ENCODE measurements around the gene CTXN1. TPM values are rescaled to one million over a fixed set of nuclear protein-coding genes. Genes with fewer than 3 reads are reported as not detected.
A peak's percentile ranks its signal among the peaks of the same experiment; 100 is the strongest.

CTXN1 gene
- 10 to 100 TPM in 2 of 7 donors, 1 to 10 TPM in 5; 1.4 to 99.7 (median 6.1) TPM for total RNA-seq
- polyA plus RNA-seq: 1 to 10 TPM in 1 of 2 donors, not detected in 1; 3.3 TPM
- long read RNA-seq, donor 1: 0 reads
- long read RNA-seq, donor 2, transcript CTXN1-201 (2 exons, 1,274 nt): major isoform, 73 of 88 reads
- long read RNA-seq, donor 2, partial matches to known transcripts: 15 of 88 reads
- long read RNA-seq, donor 2, other reads (novel, unspliced or antisense): 0 of 88 reads
- long read RNA-seq, donor 3, transcript CTXN1-201 (2 exons, 1,274 nt): major isoform, 7 of 9 reads
- long read RNA-seq, donor 3, partial matches to known transcripts: 2 of 9 reads
- long read RNA-seq, donor 3, other reads (novel, unspliced or antisense): 0 of 9 reads

DNA sequence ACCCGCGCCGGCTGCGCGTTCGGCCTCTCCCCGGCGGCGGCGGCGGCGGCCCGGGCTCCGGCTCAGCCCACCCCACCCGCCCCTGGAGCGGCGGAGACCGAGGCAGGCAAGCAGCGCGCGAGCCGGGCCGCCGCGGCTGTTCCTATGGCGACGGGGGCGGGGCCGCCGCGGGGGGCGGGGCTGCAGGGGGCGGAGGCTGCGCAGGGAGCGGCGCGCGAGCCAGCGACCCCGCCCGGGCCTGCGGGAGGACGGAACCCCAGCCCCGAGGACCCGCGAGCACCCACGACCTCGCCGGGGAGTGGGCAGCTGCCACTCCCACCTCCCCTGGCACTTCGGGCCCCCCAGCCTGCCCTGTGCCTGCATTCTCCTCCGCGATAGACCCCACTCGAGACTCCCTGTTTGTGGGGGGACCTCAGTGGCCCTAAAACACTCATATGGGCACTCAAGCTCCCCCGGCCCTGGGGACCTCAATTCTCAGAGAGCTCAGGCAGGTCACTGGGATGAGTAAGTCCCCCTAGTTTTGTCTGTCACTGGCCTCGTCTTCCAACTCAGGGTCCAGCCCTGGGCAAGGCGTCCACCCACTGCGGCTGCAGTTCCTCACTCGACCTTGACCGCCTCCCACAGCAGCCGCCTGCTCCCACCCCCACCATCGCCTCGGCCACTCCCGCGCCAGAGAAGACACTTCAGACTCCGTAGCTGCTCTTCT lies at the start of gene CTXN1:
TSS of gene CTXN1 (minus strand) at position 115 of the 706 bp plus-strand sequence. CDS start 597 bp downstream, outside the sequence.
- H3K36me3 ChIP-seq: no peaks in the 10 kb centered on the region
- no peaks in the 10 kb centered on the region for H3K9me3 ChIP-seq
- H3K4me1 ChIP-seq (ENCODE audit: insufficient read depth): peaks cover 42% of the 10 kb centered on the region
- peak; percentile 78 to 91 (median 87) for DNase-seq
- TF ChIP-seq, protein P1, sequence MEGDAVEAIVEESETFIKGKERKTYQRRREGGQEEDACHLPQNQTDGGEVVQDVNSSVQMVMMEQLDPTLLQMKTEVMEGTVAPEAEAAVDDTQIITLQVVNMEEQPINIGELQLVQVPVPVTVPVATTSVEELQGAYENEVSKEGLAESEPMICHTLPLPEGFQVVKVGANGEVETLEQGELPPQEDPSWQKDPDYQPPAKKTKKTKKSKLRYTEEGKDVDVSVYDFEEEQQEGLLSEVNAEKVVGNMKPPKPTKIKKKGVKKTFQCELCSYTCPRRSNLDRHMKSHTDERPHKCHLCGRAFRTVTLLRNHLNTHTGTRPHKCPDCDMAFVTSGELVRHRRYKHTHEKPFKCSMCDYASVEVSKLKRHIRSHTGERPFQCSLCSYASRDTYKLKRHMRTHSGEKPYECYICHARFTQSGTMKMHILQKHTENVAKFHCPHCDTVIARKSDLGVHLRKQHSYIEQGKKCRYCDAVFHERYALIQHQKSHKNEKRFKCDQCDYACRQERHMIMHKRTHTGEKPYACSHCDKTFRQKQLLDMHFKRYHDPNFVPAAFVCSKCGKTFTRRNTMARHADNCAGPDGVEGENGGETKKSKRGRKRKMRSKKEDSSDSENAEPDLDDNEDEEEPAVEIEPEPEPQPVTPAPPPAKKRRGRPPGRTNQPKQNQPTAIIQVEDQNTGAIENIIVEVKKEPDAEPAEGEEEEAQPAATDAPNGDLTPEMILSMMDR (IDR thresholded peaks at IDR 0.05): peak in 2 of 3 donors; percentile 38 to 42
- TF ChIP-seq POLR2A (IDR thresholded peaks at IDR 0.05): no peak
- intact Hi-C loops (cut with DNase I): no loop called here
- WGBS, 3 donors: 1 to 7% (median 4%) methylated on average over 15 to 65 of the region's 65 CpGs
- H3K27ac ChIP-seq: peak within 1 kb of the TSS; percentile 25 to 88
- H3K4me3 ChIP-seq: peak within 1 kb of the TSS; percentile 41
- no peaks in the 10 kb centered on the region for H3K27me3 ChIP-seq

GRCh38 chr19:7975037-7975436 lies 49.1 kb upstream of the CTXN1 start:
- H3K4me3 ChIP-seq: no peak overlapping the region
- H3K36me3 ChIP-seq: no peaks in the 10 kb centered on the region
- no peaks in the 10 kb centered on the region for H3K27me3 ChIP-seq
- WGBS, 3 donors: 76 to 85% (median 82%) methylated on average over 7 of the region's 7 CpGs
- no peak for DNase-seq
- H3K27ac ChIP-seq: no peak overlapping the region
- no peaks in the 10 kb centered on the region for H3K4me1 ChIP-seq (ENCODE audit: insufficient read depth)
- TF ChIP-seq EP300 (IDR thresholded peaks at IDR 0.05) (no peak), POLR2A (IDR thresholded peaks at IDR 0.05) (no peak)
- TF ChIP-seq, protein P1 (IDR thresholded peaks at IDR 0.05): no peak
- H3K9me3 ChIP-seq: no peaks in the 10 kb centered on the region
- intact Hi-C loops (cut with DNase I): no loop called here

GRCh38 chr19:7973883-7974282 lies 47.9 kb upstream of the CTXN1 start:
- Histone ChIP-seq H3K27ac (no peak overlapping the region), H3K27me3 (no peaks in the 10 kb centered on the region), H3K9me3 (no peaks in the 10 kb centered on the region), H3K36me3 (no peaks in the 10 kb centered on the region), H3K4me3 (no peak overlapping the region), H3K4me1 (ENCODE audit: insufficient read depth) (no peaks in the 10 kb centered on the region)
- TF ChIP-seq, protein P1 (IDR thresholded peaks at IDR 0.05): no peak
- no peak for TF ChIP-seq EP300 (IDR thresholded peaks at IDR 0.05)
- TF ChIP-seq POLR2A (IDR thresholded peaks at IDR 0.05): no peak
- no peak for DNase-seq
- intact Hi-C loops (cut with DNase I): no loop called here
- WGBS, 3 donors: 89 to 93% (median 92%) methylated on average over 11 to 12 of the region's 12 CpGs

GRCh38 chr19:7971553-7972520 lies 45.9 kb upstream of the CTXN1 start:
- no peaks in the 10 kb centered on the region for H3K27me3 ChIP-seq
- no peak overlapping the region for H3K27ac ChIP-seq
- no peaks in the 10 kb centered on the region for H3K4me1 ChIP-seq (ENCODE audit: insufficient read depth)
- DNase-seq: no peak
- no peaks in the 10 kb centered on the region for H3K36me3 ChIP-seq
- intact Hi-C loops (cut with DNase I): no loop called here
- 78 to 81% (median 79%) methylated on average over 34 to 35 of the region's 35 CpGs for WGBS, 3 donors
- H3K4me3 ChIP-seq: no peak overlapping the region
- H3K9me3 ChIP-seq: no peaks in the 10 kb centered on the region
- TF ChIP-seq, protein P1 (IDR thresholded peaks at IDR 0.05): no peak
- TF ChIP-seq EP300 (IDR thresholded peaks at IDR 0.05) (no peak), POLR2A (IDR thresholded peaks at IDR 0.05) (no peak)
